ENCODE results near the gene DPY19L1. TPM values are rescaled to one million over a fixed set of nuclear protein-coding genes. Genes with fewer than 3 reads are reported as not detected.

DPY19L1 gene
- total RNA-seq, 1 experiment from 2014 or later = 159 TPM

Small RNA genes lying within 50 kb of the gene (small RNA-seq; reads per million reads assigned to genes)
- gene MIR548N (0.08 to 3.6 reads per million in 2 experiments), gene RF00322 (0 reads per million in 2 experiments)

Other genes with a start within 250 kb of the DPY19L1 start
- gene TBX20, start 216.6 kb upstream of the DPY19L1 start, total RNA-seq (2014; rRNA removed; shearing (Covaris generic)) = not detected in 2 replicates

Data from NCI-H460 (cell line).